HEK293T (cell line): ENCODE data around the gene CDH26.

Experiments
- CTCF ChIA-PET: fragments of 350-600 bp; formaldehyde crosslinking; extraction: SDS; loops from one replicate; lab custom pipeline; 2021; ENCODE audit warnings: antibody characterized with exemption, inconsistent platforms; lab: Yijun Ruan, JAX
- POLR2A ChIA-PET: fragments of 350-600 bp; formaldehyde crosslinking; extraction: SDS; loops from one replicate; lab custom pipeline; 2020; ENCODE audit warnings: antibody characterized with exemption, inconsistent platforms; lab: Yijun Ruan, JAX
- DNase-seq: peaks from one replicate; pipeline ENCODE4 v3.0.0; 2012; ENCODE audit warnings: mixed read lengths; ENCODE audit errors: extremely low spot score
- ARNT ChIP-seq: fragments of 450-650 bp; IDR thresholded peaks from 2 replicates; pipeline ENCODE4 v1.6.1; 2017; ENCODE audit warnings: mild to moderate bottlenecking
- BHLHE40 ChIP-seq: fragments of 450-650 bp; IDR thresholded peaks from 2 replicates; pipeline ENCODE4 v1.6.1; 2016; ENCODE audit warnings: mild to moderate bottlenecking, moderate library complexity, borderline replicate concordance
- CTBP1 ChIP-seq: fragments of 450-650 bp; IDR thresholded peaks from 2 replicates; pipeline ENCODE4 v1.6.1; 2016; ENCODE audit warnings: borderline replicate concordance
- ELF4 ChIP-seq: fragments of 450-650 bp; IDR thresholded peaks from 2 replicates; pipeline ENCODE4 v1.6.1; 2017; ENCODE audit warnings: antibody characterized with exemption
- FOXA1 ChIP-seq: fragments of 450-650 bp; IDR thresholded peaks from 2 replicates; pipeline ENCODE4 v1.6.1; 2016; ENCODE audit warnings: mild to moderate bottlenecking
- FOXK2 ChIP-seq: fragments of 450-650 bp; IDR thresholded peaks from 2 replicates; pipeline ENCODE4 v1.6.1; 2016; ENCODE audit warnings: mild to moderate bottlenecking
- FOXM1 ChIP-seq: fragments of 450-650 bp; IDR thresholded peaks from 2 replicates; pipeline ENCODE4 v1.6.1; 2017; ENCODE audit warnings: mild to moderate bottlenecking, borderline replicate concordance
- HDGF ChIP-seq: fragments of 450-650 bp; IDR thresholded peaks from 2 replicates; pipeline ENCODE4 v1.6.1; 2017; ENCODE audit warnings: antibody characterized with exemption, borderline replicate concordance
- L3MBTL2 ChIP-seq: fragments of 450-650 bp; conservative IDR thresholded peaks from 2 replicates; pipeline ENCODE4 v1.6.1; 2016; ENCODE audit warnings: mild to moderate bottlenecking
- LEF1 ChIP-seq: fragments of 450-650 bp; IDR thresholded peaks from 2 replicates; pipeline ENCODE4 v1.6.1; 2017; ENCODE audit warnings: mild to moderate bottlenecking, borderline replicate concordance
- NFRKB ChIP-seq: fragments of 450-650 bp; IDR thresholded peaks from 2 replicates; pipeline ENCODE4 v1.6.1; 2016; ENCODE audit warnings: mild to moderate bottlenecking, moderate library complexity
- SP1 ChIP-seq: fragments of 450-650 bp; IDR thresholded peaks from 2 replicates; pipeline ENCODE4 v1.6.1; 2017
- SUZ12 ChIP-seq: fragments of 450-650 bp; IDR thresholded peaks from 2 replicates; pipeline ENCODE4 v1.6.1; 2016; ENCODE audit warnings: mild to moderate bottlenecking
- TARDBP ChIP-seq: fragments of 450-650 bp; IDR thresholded peaks from 2 replicates; pipeline ENCODE4 v1.6.1; 2016
- ZNF384 ChIP-seq: fragments of 450-650 bp; IDR thresholded peaks from 2 replicates; pipeline ENCODE4 v1.6.1; 2016
- TF ChIP-seq, protein P1 (sequence below): fragments of 450-650 bp; IDR thresholded peaks from 2 replicates; pipeline ENCODE4 v1.6.1; 2016

Gene CDH26

DNA sequence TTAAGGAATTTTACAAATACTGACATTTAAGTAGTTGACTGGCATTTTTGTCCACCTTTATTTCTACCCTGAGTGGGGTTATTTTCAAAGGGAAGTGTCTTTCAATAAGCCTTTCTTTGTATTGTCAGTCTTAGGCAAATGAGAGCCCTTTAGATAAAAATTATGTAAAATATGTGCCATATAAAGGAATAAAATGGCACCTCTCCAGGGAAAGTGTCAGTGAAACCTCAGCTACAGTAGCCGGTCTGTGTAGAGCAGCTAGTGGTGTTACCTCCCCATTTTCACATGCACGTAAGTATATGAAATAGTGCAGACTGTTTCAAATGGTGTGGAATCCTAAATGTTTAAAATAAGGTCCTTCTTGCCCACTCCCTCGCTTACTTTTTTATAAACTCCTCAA lies 13.0 kb upstream of the CDH26 start:
- POLR2A ChIA-PET = no interaction called here
- CTCF ChIA-PET = interaction anchor here (0.6 to 2.0 kb wide), 2 partner anchors 11 to 112 kb away, joined by 3 to 5 read pairs; no protein-coding TSS in a partner anchor
- DNase-seq = no peak
- no peak for TF ChIP-seq ZNF384
- TF ChIP-seq L3MBTL2 = no peak
- TF ChIP-seq FOXK2 = no peak
- TF ChIP-seq ARNT = no peak
- no peak for TF ChIP-seq HDGF
- no peak for TF ChIP-seq FOXA1

DNA sequence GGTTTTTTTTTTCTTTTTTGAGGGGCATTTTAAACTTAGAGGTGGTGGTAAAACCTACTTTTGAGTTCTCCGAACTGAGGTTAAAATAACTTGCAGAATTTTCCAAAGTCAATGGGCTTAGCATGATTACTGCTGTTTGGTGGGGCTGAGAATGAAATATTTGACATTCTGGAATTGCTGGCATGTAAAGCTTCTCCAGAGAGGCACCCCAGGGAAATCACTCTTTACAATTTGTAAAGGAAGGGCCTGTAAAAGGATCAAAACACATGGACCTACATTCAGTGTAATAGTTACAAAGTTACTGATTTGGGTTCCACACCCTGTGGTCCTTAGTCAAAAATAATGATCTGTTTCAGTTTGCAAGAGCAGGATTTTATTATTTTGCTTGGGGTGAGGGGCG lies 12.5 kb upstream of the CDH26 start:
- CTCF ChIA-PET = interaction anchor here (0.6 to 2.0 kb wide), 2 partner anchors 12 to 112 kb away, joined by 3 to 5 read pairs; no protein-coding TSS in a partner anchor
- TF ChIP-seq ELF4 = no peak
- TF ChIP-seq SUZ12 = no peak
- no peak for TF ChIP-seq L3MBTL2
- no peak for TF ChIP-seq FOXK2
- TF ChIP-seq ARNT = no peak
- no peak for TF ChIP-seq HDGF
- no peak for TF ChIP-seq ZNF384
- no peak for TF ChIP-seq FOXM1
- no peak for TF ChIP-seq LEF1
- no peak for TF ChIP-seq BHLHE40
- TF ChIP-seq NFRKB = no peak
- TF ChIP-seq TARDBP = no peak
- no peak for TF ChIP-seq SP1
- no peak for TF ChIP-seq CTBP1
- DNase-seq = no peak
- POLR2A ChIA-PET = no interaction called here

DNA sequence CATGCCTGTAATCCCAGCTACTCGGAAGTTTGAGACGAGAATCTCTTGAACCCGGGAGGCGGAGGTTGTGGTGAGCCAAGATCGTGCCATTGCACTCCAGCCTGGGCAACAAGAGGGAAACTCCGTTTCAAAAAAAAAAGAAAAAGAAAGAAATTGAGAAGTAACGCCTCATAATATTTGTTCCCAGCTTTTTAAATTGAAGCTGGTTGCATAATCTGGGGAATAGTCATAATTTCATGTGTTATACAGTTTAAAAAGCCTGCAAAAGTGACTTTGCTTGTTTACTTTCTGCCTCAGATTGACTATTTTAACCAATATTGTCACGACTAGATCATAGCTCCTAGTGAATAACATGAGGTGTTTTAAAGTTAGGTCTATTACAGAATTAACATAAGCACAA lies 10.8 kb upstream of the CDH26 start:
- TF ChIP-seq FOXM1 (no peak), ZNF384 (no peak), TARDBP (no peak), L3MBTL2 (no peak), NFRKB (no peak), BHLHE40 (no peak), SP1 (no peak), FOXK2 (no peak), ELF4 (no peak), ARNT (no peak), HDGF (no peak), CTBP1 (no peak), LEF1 (no peak), FOXA1 (no peak), SUZ12 (no peak)
- TF ChIP-seq, protein P1, sequence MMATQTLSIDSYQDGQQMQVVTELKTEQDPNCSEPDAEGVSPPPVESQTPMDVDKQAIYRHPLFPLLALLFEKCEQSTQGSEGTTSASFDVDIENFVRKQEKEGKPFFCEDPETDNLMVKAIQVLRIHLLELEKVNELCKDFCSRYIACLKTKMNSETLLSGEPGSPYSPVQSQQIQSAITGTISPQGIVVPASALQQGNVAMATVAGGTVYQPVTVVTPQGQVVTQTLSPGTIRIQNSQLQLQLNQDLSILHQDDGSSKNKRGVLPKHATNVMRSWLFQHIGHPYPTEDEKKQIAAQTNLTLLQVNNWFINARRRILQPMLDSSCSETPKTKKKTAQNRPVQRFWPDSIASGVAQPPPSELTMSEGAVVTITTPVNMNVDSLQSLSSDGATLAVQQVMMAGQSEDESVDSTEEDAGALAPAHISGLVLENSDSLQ = no peak
- no peak for DNase-seq
- ChIA-PET CTCF (no interaction called here), POLR2A (no interaction called here)

- CTCF ChIA-PET = interaction anchor here (0.6 to 0.9 kb wide), 3 partner anchors 38 to 1157 kb away, joined by 3 to 6 read pairs (median 3); no protein-coding TSS in a partner anchor
- DNase-seq = no peak
- no peak for TF ChIP-seq FOXM1
- TF ChIP-seq, protein P1 = no peak
- no peak for TF ChIP-seq CTBP1
- TF ChIP-seq ZNF384 = no peak
- POLR2A ChIA-PET = no interaction called here
Observed at GRCh38 chr20:59948212-59948611, 10.0 kb upstream of the CDH26 start.

- TF ChIP-seq LEF1 = no peak
- no peak for TF ChIP-seq BHLHE40
- TF ChIP-seq ZNF384 = peak; percentile 94
- TF ChIP-seq FOXK2 = no peak
- ChIA-PET CTCF (interaction anchor here (0.6 to 0.9 kb wide), 4 partner anchors 37 to 1547 kb away, joined by 3 to 6 read pairs (median 3); no protein-coding TSS in a partner anchor), POLR2A (interaction anchor here (1.6 kb wide), 1 partner anchor 9 kb away, joined by 6 read pairs; the partner anchor contains the start of genes FAM217B and PPP1R3D)
- peak; percentile 24 for DNase-seq
Observed at GRCh38 chr20:59948828-59949720, 9.1 kb upstream of the CDH26 start.

DNA sequence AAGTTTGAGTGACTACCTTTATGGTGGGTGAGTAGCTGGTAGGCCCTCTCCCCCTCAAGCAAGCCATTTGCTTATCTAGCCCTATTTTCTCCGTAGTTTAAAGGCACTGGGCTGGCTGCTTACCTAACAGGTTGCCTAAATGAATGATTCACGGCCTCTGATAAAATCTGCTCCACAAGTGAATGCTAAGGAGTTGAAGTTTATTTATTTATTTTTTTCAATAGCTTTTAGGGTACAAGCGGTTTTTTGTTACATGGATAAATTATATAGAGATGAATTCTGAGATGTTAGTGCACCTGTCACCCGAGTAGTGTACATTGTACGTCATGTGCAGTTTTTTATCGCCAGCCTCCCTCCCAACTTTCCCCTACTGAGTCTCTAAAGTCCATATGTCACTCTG lies 8.3 kb upstream of the CDH26 start:
- ChIA-PET CTCF (interaction anchor here (0.8 kb wide), 1 partner anchor 11 kb away, joined by 3 read pairs; no protein-coding TSS in a partner anchor), POLR2A (interaction anchor here (1.6 kb wide), 1 partner anchor 10 kb away, joined by 6 read pairs; the partner anchor contains the start of genes FAM217B and PPP1R3D)
- TF ChIP-seq L3MBTL2 (no peak), FOXK2 (no peak), ELF4 (no peak), FOXM1 (no peak), SUZ12 (no peak), TARDBP (no peak), HDGF (no peak), NFRKB (no peak), ZNF384 (no peak), BHLHE40 (no peak), SP1 (no peak), ARNT (no peak), LEF1 (no peak), CTBP1 (no peak), FOXA1 (no peak)
- TF ChIP-seq, protein P1 = no peak
- no peak for DNase-seq
